ENCODE results near the gene CACNA1C.

The CACNA1C gene

DNA sequence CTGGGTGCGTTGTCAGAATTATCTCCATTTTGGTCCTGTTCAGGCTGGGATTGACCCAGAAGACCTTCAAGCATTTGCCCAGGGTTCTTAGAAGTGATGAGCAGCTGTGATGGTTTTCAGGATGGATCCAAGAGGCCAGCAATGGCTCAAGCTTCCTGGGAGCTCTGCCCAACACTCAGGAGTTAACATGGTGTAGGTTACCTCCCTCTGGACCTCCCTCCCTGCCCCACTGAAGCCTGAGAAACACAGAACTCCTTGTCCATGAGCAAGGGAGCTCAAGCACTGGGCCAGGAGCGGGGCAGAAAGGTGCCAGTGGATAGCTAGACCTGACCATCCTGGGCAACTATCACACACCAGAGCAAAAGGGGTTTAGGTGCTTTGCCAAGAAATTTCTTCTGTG lies 593.6 kb downstream of the CACNA1C start:
- no peak for DNase-seq
- Histone ChIP-seq H3K27ac (no peak overlapping the region), H3K36me3 (replicated peaks) (no peaks in the 10 kb centered on the region), H3K4me3 (ENCODE audit: low read depth, low read length) (no peak overlapping the region), H3K27me3 (replicated peaks) (peaks cover 2% of the 10 kb centered on the region)
- TF ChIP-seq, protein P1, sequence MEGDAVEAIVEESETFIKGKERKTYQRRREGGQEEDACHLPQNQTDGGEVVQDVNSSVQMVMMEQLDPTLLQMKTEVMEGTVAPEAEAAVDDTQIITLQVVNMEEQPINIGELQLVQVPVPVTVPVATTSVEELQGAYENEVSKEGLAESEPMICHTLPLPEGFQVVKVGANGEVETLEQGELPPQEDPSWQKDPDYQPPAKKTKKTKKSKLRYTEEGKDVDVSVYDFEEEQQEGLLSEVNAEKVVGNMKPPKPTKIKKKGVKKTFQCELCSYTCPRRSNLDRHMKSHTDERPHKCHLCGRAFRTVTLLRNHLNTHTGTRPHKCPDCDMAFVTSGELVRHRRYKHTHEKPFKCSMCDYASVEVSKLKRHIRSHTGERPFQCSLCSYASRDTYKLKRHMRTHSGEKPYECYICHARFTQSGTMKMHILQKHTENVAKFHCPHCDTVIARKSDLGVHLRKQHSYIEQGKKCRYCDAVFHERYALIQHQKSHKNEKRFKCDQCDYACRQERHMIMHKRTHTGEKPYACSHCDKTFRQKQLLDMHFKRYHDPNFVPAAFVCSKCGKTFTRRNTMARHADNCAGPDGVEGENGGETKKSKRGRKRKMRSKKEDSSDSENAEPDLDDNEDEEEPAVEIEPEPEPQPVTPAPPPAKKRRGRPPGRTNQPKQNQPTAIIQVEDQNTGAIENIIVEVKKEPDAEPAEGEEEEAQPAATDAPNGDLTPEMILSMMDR (IDR thresholded peaks at IDR 0.05; ENCODE audit: low read depth, low read length, missing control alignments): no peak
- in situ Hi-C loops (cut with HindIII; ENCODE audit: low pct_ligation_motif_present, low sequenced_read_pairs): no loop called here

DNA sequence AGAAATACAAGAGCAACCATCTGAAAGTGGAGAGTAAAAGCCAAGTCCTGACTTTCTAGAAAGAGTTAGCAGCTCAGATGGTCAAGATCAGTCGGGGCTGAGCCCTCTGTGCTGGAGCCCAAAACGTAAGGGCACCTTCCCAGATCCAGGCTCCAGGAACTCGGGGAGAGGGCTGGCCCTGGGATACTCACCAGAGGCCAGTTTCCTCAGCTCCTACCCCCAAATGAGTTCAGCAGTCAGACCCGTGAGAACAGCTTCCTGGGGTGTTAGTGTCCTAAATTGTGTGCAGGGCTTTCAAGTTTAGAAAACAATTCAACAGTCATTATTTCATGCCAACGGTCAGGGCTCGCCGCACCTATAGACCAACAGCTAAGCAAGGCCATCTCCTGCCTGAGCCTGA lies 594.4 kb downstream of the CACNA1C start:
- in situ Hi-C loops (cut with HindIII; ENCODE audit: low pct_ligation_motif_present, low sequenced_read_pairs): no loop called here
- Histone ChIP-seq H3K27ac (no peak overlapping the region), H3K27me3 (replicated peaks) (peaks cover 2% of the 10 kb centered on the region), H3K4me3 (ENCODE audit: low read depth, low read length) (no peak overlapping the region), H3K36me3 (replicated peaks) (no peaks in the 10 kb centered on the region)
- TF ChIP-seq, protein P1 (IDR thresholded peaks at IDR 0.05; ENCODE audit: low read depth, low read length, missing control alignments): no peak
- DNase-seq: no peak

GRCh38 chr12:2648406-2648805 lies 595.6 kb downstream of the CACNA1C start:
- no peak overlapping the region for H3K4me3 ChIP-seq (ENCODE audit: low read depth, low read length)
- no peak overlapping the region for H3K27ac ChIP-seq
- peaks cover 2% of the 10 kb centered on the region for H3K27me3 ChIP-seq (replicated peaks)
- H3K36me3 ChIP-seq (replicated peaks): no peaks in the 10 kb centered on the region
- DNase-seq: no peak
- TF ChIP-seq, protein P1 (IDR thresholded peaks at IDR 0.05; ENCODE audit: low read depth, low read length, missing control alignments): no peak
- in situ Hi-C loops (cut with HindIII; ENCODE audit: low pct_ligation_motif_present, low sequenced_read_pairs): no loop called here

- no peak for DNase-seq
- no peak overlapping the region for H3K27ac ChIP-seq
- in situ Hi-C loops (cut with HindIII; ENCODE audit: low pct_ligation_motif_present, low sequenced_read_pairs): no loop called here
- TF ChIP-seq, protein P1 (IDR thresholded peaks at IDR 0.05; ENCODE audit: low read depth, low read length, missing control alignments): no peak
- no peaks in the 10 kb centered on the region for H3K36me3 ChIP-seq (replicated peaks)
- H3K4me3 ChIP-seq (ENCODE audit: low read depth, low read length): no peak overlapping the region
- H3K27me3 ChIP-seq (replicated peaks): peaks cover 2% of the 10 kb centered on the region
These were observed 596.6 kb downstream of the CACNA1C start for GRCh38 chr12:2649201-2650030.

GRCh38 chr12:2650261-2651067 lies 597.7 kb downstream of the CACNA1C start:
- TF ChIP-seq, protein P1 (IDR thresholded peaks at IDR 0.05; ENCODE audit: low read depth, low read length, missing control alignments): no peak
- no peak for DNase-seq
- in situ Hi-C loops (cut with HindIII; ENCODE audit: low pct_ligation_motif_present, low sequenced_read_pairs): no loop called here
- Histone ChIP-seq H3K27ac (no peak overlapping the region), H3K4me3 (ENCODE audit: low read depth, low read length) (no peak overlapping the region), H3K27me3 (replicated peaks) (peaks cover 2% of the 10 kb centered on the region), H3K36me3 (replicated peaks) (no peaks in the 10 kb centered on the region)

All from brain microvascular endothelial cell (primary cell).